H1 (cell line): ENCODE data around the gene SNX17. TPM values are rescaled to one million over a fixed set of nuclear protein-coding genes. Genes with fewer than 3 reads are reported as not detected.

Source experiments
- CHD7 ChIP-seq: fragments of 300-600 bp; sonication (generic); IDR thresholded peaks from 2 replicates; pipeline ENCODE4 v1.7.1; 2012; ENCODE audit warnings: low read length, moderate library complexity, mild to moderate bottlenecking, inconsistent platforms; ENCODE audit not compliant: insufficient replicate concordance
- polyA plus RNA-seq, 7 experiments: library from polyadenylated mRNA; depleted of rRNA in 3 of 7; stranded (reverse) in 5 of 7; unstranded in 2 of 7; fragments of >200 nt in 5 of 7; fragments of 200-250 nt in 2 of 7; gene quantifications; 1 replicate in 5 of 7; 2 replicates in 1 of 7; 4 replicates in 1 of 7; pipeline versions ENCODE4 v1.2.1 to v1.2.3, GENCODE V29; 2011 to 2013; ENCODE audit warnings: missing spikeins in 2 of 7, mixed read lengths in 2 of 7
- total RNA-seq: library from RNA; stranded (reverse); fragmentation: NEBNext Ultra II Directional; extraction: Animal tissue kit (Norgen Biotek cat#: 25700); gene quantifications from 2 replicates; pipeline ENCODE4 v1.2.1, GENCODE V29; 2021

Gene SNX17
- total and polyA plus RNA-seq, 2 of the 8 experiments (the other 6 are each of a cell fraction or from before 2014, with no cell fraction given) = 54.9 to 66.2 TPM

DNA sequence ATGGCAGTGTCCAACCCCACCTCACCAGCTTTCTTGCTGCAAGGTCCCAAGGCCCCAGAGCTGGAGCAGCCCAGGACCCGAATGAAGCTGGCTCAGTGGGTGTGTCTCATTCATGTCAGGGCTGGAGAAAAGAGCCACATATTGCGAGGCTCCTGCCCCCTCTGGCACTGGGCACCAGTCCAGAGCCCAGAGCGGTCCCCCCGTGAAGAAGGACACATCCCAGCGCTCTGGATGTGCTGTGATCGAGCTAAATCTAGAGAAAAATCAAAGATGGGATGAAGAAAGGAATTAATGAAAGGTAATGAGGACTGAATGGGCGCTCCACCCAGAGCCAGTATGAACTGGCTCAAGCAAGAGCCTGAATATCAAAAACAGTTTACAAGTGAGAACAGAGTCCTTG lies 34.2 kb upstream of the SNX17 start (continued):
- no peak for TF ChIP-seq CHD7
